Measurements from ENCODE around the gene CLIC5. TPM values are rescaled to one million over a fixed set of nuclear protein-coding genes. Genes with fewer than 3 reads are reported as not detected.

The CLIC5 gene
- total RNA-seq, 1 donor from 2014 or later = 0.32 TPM

DNA sequence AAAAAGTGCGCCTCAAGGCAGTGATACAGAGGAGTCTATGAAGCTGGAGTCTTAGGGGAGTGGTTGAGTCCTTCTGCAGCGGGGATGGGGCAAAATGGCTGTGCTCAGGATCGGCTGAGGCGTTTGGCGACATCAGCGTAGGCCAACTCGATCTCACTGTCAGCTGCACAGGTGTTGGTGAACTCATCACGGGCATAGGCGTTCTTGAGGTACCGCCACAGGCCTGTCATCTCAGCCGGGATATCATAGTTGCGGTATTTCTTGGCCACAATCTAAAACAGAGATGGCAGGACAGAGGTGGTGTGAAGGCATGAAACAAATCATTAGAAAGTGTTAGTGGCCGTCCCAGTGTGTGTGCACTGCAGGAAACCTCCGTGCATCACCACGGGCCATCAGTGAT, 112.7 kb downstream of the CLIC5 start:
- H3K9ac ChIP-seq (ENCODE audit: low read length) = no peak overlapping the region
- no peak for TF ChIP-seq EZH2 (IDR thresholded peaks at IDR 0.05; ENCODE audit: insufficient read depth, low read length)
- TF ChIP-seq, protein P1, sequence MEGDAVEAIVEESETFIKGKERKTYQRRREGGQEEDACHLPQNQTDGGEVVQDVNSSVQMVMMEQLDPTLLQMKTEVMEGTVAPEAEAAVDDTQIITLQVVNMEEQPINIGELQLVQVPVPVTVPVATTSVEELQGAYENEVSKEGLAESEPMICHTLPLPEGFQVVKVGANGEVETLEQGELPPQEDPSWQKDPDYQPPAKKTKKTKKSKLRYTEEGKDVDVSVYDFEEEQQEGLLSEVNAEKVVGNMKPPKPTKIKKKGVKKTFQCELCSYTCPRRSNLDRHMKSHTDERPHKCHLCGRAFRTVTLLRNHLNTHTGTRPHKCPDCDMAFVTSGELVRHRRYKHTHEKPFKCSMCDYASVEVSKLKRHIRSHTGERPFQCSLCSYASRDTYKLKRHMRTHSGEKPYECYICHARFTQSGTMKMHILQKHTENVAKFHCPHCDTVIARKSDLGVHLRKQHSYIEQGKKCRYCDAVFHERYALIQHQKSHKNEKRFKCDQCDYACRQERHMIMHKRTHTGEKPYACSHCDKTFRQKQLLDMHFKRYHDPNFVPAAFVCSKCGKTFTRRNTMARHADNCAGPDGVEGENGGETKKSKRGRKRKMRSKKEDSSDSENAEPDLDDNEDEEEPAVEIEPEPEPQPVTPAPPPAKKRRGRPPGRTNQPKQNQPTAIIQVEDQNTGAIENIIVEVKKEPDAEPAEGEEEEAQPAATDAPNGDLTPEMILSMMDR (IDR thresholded peaks at IDR 0.05; ENCODE audit: insufficient read depth, low read depth, low read length) = no peak
- DNase-seq (ENCODE audit: low read depth) (no peak), FAIRE-seq (no peak)
- no peaks in the 10 kb centered on the region for H4K20me1 ChIP-seq (ENCODE audit: insufficient read depth, low read length)
- Mint-ChIP-seq H3K4me1 (ENCODE audit: low read depth, unreplicated experiment) (peaks cover 11% of the 10 kb centered on the region), H3K9me3 (ENCODE audit: unreplicated experiment) (no peaks in the 10 kb centered on the region), H3K4me3 (ENCODE audit: unreplicated experiment) (no peak overlapping the region), H3K36me3 (ENCODE audit: low read depth, unreplicated experiment) (no peaks in the 10 kb centered on the region), H3K27me3 (ENCODE audit: low read depth, unreplicated experiment) (no peaks in the 10 kb centered on the region), H3K27ac (ENCODE audit: unreplicated experiment) (no peak overlapping the region)
- H3K27me3 ChIP-seq (ENCODE audit: insufficient read depth, low read length) = no peaks in the 10 kb centered on the region
- H3K9me3 ChIP-seq (ENCODE audit: insufficient read depth, low read depth, low read length) = no peaks in the 10 kb centered on the region
- H3K4me2 ChIP-seq (ENCODE audit: low read length) = no peak overlapping the region
- no peak overlapping the region for H2AFZ ChIP-seq (ENCODE audit: low read depth, low read length)
- no peaks in the 10 kb centered on the region for H3K36me3 ChIP-seq (ENCODE audit: insufficient read depth, low read length)
- H3K27ac ChIP-seq (ENCODE audit: low read depth, low read length) = no peak overlapping the region
- H3K79me2 ChIP-seq (ENCODE audit: insufficient read depth, low read length) = no peaks in the 10 kb centered on the region
- no peaks in the 10 kb centered on the region for H3K4me1 ChIP-seq (ENCODE audit: insufficient read depth, low read length)
- no peak overlapping the region for H3K4me3 ChIP-seq (ENCODE audit: insufficient read depth, low read depth, low read length)

DNA sequence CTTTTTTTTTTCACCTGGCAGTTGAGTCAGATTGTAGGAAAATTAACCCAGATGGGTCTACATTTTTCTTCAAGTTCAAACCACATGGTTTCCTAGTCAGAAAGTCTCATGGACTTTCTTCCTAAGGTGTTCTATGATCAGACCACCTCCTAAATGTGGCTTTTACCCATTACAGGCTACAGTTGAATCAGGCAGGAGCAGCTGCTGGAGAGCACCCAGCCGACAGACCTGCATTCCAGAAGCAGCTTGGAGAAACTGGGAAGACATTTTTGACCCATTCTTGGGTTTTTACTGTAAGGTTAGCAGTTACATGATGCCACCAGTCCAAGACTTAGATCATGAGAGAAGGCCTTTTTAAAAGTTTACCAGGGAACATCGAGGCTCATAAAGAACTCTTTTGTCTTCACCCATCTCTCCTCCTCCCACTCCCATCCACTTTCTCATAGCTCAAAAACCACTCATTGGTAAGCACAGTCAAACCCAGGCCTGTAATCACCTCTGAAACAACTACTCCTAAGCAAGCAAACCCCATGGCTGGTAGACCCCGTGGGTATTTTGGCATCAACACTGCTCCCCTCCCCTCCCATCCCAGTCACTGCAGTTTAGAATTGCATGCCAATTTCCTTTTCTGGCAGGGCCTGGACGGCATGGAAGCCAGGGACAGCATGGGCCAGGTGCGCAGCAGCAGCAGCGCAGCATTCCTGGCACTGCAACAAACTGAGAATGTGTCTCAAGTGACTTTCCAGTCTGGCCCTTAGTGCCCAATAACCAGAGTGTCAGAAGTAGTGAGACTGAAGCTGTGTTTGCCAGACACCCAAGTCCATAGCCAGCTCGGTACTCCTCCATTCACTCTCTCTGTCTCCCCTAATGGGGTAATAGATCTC, 113.7 kb downstream of the CLIC5 start:
- H3K4me3 ChIP-seq (ENCODE audit: insufficient read depth, low read depth, low read length) = no peak overlapping the region
- H3K79me2 ChIP-seq (ENCODE audit: insufficient read depth, low read length) = no peaks in the 10 kb centered on the region
- Mint-ChIP-seq H3K36me3 (ENCODE audit: low read depth, unreplicated experiment) (no peaks in the 10 kb centered on the region), H3K4me1 (ENCODE audit: low read depth, unreplicated experiment) (peaks cover 11% of the 10 kb centered on the region), H3K4me3 (ENCODE audit: unreplicated experiment) (no peak overlapping the region), H3K27me3 (ENCODE audit: low read depth, unreplicated experiment) (no peaks in the 10 kb centered on the region), H3K27ac (ENCODE audit: unreplicated experiment) (no peak overlapping the region), H3K9me3 (ENCODE audit: unreplicated experiment) (no peaks in the 10 kb centered on the region)
- no peaks in the 10 kb centered on the region for H3K4me1 ChIP-seq (ENCODE audit: insufficient read depth, low read length)
- no peaks in the 10 kb centered on the region for H3K36me3 ChIP-seq (ENCODE audit: insufficient read depth, low read length)
- FAIRE-seq (no peak), DNase-seq (ENCODE audit: low read depth) (no peak)
- TF ChIP-seq, protein P1 (IDR thresholded peaks at IDR 0.05; ENCODE audit: insufficient read depth, low read depth, low read length) = no peak
- no peak for TF ChIP-seq EZH2 (IDR thresholded peaks at IDR 0.05; ENCODE audit: insufficient read depth, low read length)
- no peak overlapping the region for H3K27ac ChIP-seq (ENCODE audit: low read depth, low read length)
- H3K9me3 ChIP-seq (ENCODE audit: insufficient read depth, low read depth, low read length) = no peaks in the 10 kb centered on the region
- H3K27me3 ChIP-seq (ENCODE audit: insufficient read depth, low read length) = no peaks in the 10 kb centered on the region
- H4K20me1 ChIP-seq (ENCODE audit: insufficient read depth, low read length) = no peaks in the 10 kb centered on the region
- H3K9ac ChIP-seq (ENCODE audit: low read length) = no peak overlapping the region
- no peak overlapping the region for H2AFZ ChIP-seq (ENCODE audit: low read depth, low read length)
- no peak overlapping the region for H3K4me2 ChIP-seq (ENCODE audit: low read length)

All from astrocyte (in vitro differentiated cells and primary cell).